ENCODE data around the gene LEO1.
"Not testable (repeated sequence)": the region's sequence is repeated elsewhere in the genome, so short reads cannot be mapped to it uniquely, and the experiment has no call there.

LEO1 gene

DNA sequence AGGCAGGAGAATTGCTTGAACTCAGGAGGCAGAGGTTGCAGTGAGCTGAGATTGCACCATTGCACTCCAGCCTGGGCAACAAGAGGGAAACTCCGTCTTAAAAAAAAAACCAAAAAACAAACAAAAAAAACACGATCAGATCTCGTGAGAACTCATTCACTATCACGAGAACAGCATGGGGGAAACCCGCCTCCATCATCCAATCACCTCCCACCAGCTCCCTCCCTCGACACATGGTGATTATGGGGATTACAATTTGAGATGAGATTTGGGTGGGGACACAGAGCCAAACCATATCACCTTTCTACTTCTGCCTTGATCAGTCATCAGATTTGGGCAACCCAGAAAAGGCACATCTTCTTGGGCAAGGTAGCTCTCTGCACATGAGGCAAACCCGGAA, 31.5 kb upstream of the LEO1 start:
- not testable (repeated sequence) for DNase-seq

DNA sequence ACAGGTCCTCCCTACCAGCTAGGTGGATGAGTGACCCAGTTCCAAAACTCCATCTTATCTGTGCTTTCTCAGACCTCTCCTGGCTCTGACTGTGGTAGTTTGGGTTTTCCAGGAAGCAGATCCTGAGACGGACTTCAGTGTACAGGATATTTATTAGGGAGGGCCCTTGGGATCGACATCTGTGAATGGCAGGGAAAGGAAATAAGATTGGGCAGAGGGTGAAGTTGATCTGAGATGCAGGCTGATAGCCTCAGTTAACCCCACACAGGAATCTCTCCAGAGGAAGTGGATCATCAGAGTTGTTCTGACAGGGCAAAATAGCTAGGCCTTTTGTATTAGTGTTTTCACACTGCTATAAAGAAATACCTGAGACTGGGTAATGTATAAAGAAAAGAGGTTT, 30.8 kb upstream of the LEO1 start:
- DNase-seq = no peak

DNA sequence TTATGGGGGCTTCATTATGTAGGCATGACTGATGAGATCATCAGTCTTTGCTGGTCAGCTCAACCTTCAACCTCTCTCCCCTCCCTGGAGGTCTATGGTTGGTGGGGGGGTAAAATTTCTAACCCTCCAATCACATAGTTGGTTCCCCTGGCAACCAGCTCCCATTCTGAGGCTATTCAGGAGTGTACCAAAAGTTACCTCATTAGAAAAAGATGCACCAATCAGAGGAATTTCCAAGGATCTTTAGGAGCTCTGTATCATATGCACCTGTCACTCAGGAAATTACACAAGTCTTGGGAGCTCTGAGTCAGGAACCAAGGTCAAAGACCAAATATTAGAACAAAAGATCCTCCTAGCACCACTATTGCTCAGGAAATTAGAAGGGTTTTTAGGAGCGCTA, 21.4 kb upstream of the LEO1 start:
- no peak for DNase-seq

GRCh38 chr15:51991141-51991540, 19.6 kb upstream of the LEO1 start:
- no peak for DNase-seq

GRCh38 chr15:51982770-51983103, 11.2 kb upstream of the LEO1 start:
- no peak for DNase-seq

- peak; percentile 60 for DNase-seq
Observed at GRCh38 chr15:51982013-51982769, 10.6 kb upstream of the LEO1 start.

DNA sequence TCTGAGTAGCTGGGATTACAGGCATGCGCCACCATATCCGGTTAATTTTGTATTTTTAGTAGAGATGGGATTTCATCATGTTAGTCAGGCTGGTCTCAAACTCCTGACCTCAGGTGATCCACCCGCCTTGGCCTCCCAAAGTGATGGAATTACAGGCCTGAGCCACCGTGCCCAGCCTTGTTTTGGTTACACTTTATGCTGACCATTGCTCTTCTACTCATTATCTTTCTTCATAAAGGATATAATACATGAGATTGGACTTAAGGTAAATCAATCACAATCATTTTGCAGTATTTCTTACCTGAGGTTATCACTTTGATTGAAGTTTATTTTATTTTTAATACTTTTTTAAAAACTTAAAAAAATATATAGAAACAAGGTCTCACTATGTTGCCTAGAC, 2.2 kb upstream of the LEO1 start:
- DNase-seq = no peak

- no peak for DNase-seq
Observed at GRCh38 chr15:51973220-51973619, 1.6 kb upstream of the LEO1 start.

DNA sequence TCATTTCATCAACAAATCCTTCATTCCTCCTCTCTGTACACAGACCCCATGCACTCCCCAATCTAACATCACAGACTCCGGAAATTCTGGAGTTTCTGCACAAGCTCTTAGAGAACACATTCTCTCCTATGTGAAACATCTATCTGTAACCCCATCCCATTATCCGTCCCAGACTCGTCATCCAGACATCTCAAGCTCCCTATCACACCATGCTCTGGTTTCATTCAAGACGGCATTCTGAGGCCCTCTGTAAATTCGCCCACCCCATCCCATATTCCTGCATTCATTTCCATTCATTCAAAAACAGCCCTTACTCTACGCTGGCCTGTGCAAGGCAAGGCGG, 575 bp downstream of the LEO1 start:
- no peak for DNase-seq

DNA sequence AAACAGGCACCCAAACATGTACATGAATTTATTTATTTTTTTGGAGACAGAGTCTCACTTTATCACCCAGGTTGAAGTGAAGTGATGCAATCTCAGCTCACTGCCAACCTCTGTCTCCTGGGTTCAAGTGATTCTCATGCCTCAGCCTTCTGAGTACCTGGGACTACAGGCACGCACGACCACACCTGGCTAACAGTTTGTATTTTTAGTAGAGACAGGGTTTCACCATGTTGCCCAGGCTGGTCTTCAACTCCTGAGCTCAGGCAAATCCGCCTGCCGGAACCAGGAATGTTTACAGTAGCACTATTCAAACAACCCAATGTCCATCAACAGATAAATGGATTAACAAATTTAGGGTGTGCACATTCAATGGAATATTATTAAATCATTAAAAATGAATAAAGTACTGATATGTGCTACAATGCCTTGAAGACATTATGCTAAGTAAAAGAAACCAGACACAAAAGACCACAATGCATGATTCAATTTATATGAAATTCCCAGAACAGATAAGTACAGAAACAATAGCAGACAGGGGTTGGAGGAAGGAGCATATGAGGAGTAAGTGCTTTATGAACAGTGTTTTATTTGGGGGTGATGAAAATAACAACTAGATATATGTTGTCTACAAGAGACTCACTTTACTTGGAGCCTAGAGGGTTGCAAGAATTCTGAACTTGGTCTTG, 1.3 kb downstream of the LEO1 start:
- no peak for DNase-seq

- DNase-seq = no peak
Observed at GRCh38 chr15:51969728-51970127, 1.9 kb downstream of the LEO1 start.

DNA sequence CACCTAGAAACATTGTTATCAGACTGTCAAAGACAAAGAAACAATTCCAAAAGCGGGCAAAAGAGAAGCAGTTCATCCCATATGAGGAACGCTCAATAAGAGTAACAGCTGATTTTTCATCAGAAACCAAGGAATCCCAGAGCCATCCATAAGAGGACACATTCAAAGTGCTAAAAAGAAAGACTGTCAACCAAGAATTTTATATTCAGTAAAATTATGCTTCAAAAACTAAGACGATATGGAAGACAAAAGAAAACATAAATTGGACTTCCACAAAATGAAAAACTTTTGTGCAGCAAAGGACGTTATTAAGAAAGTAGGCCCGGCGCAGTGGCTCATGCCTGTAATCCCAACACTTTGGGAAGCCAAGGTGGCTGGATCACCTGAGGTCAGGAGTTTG, 4.0 kb downstream of the LEO1 start:
- DNase-seq = no peak

DNA sequence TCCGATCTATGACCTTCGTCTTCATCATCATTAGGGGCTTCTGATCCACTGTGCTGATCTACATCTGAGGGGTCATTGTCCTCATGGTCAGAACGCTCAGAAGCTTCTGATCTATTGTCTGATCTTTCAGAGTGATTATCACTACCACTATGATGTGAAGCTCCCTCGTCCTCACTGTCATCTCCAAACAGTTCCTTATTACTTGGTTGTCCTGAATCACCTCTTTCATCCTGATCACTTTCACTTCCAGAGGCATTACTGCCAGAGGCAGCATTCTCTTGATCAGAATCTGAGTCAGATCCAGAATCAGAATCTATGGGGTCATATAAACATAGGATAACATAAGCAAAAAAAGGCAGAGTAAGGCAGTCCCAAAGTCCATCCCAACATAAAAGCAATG, 5.4 kb downstream of the LEO1 start:
- DNase-seq = no peak

DNA sequence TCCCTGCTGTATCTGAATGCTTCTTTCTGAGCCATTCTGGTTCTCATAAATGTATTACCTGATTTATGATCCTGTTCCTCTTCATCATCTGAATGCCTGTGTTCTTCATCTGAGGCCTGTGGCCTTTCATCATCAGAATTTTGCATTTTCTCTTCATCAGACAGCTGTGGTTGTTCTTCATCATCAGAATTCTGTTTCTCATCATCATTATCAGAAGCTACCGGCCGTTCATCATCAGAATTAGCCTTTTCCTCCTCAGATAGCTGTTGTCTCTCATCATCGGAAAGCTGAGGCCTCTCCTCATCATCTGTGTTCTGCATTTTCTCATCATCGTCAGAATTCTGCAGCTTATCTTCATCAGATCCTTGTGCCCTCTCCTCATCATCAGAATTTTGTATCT, 5.9 kb downstream of the LEO1 start:
- DNase-seq = no peak

DNA sequence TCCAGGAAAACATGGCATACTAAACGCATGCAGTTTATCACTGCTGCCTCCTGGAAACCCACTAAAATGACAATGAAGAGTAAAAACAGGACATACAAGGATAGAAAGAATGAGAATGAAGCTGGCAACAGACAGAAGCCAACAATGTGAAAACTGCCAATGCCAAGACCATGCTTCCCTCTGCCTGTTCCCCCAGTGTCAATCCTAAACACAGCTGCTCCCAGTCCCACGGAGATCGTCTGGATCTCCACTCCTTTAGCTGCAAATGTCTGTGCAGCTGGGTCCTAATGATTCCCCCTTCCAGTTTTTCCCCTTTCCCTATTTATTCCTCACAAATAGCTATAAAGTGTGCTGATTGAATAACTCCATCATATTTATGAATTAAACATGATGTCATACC, 16.1 kb downstream of the LEO1 start:
- no peak for DNase-seq

GRCh38 chr15:51952805-51953204, 18.8 kb downstream of the LEO1 start:
- no peak for DNase-seq

GRCh38 chr15:51947124-51947523, 24.5 kb downstream of the LEO1 start:
- no peak for DNase-seq

- no peak for DNase-seq
Observed at GRCh38 chr15:51939216-51939615, 32.4 kb downstream of the LEO1 start.

DNA sequence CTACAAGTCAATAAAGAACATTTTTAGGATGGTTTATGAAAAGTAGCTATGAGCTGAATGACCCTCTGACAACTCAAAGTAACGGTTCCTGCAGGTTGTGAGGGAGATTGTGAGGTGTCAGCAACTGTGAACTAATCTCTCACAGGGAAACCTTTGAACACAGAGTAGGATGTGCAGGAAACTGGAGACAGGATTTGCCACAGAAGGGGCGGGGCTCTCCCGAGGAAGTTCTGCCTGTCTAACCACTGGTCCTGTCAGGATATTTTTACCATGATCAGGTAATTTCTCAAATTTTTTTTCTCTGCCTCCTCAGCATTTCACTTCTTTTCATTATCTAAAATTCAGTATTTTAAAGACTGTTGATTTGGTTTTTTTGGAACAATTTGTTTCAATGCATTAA, 33.3 kb downstream of the LEO1 start:
- no peak for DNase-seq

DNA sequence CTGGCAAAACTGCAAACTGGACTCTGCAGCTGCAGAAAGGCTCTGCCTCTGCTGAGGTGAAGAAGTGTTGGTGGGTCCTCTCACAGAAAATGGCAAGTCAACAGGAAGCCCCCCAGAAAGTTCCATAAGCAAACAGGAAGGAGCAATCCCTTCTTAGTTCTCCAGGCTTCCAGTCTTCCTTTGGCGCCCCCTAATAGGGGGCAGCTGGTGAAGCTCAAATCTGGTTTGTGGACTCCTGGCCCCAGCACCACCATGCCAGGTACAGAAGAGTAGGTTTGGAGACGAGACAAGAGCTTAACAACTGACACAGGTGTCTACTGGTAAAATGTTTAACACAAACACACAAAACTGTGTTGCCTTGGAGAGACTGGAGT, 35.5 kb downstream of the LEO1 start:
- no peak for DNase-seq

DNA sequence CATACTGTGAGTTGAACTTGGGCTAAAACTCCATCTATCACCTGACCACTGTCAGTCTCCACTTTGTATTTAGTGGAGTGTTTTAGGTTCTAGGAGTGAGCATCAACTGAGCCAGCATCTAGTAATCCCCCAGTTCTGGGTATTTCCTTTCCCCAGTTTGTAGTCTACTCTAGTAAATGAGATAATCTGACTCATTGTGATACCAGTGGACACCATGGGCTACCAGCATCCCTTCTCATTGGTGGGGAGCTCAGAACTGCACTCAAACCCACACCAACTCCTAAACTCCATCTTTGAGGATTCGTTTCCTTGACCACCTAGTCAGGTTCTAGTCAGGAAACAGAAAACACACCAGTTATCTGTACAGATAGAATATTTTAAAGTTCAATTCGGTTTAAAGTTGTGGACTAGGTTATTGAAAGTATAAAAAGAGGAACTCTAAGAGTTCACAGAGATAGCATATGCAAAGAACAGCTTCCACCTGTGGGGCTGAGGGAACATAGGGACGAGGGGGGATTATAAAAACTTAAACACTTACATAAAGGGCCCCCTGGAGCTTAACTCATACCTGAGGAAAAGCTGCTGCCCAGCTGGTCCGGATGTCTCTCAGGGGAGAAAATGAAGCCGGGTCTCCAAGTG, 36.0 kb downstream of the LEO1 start:
- no peak for DNase-seq

DNA sequence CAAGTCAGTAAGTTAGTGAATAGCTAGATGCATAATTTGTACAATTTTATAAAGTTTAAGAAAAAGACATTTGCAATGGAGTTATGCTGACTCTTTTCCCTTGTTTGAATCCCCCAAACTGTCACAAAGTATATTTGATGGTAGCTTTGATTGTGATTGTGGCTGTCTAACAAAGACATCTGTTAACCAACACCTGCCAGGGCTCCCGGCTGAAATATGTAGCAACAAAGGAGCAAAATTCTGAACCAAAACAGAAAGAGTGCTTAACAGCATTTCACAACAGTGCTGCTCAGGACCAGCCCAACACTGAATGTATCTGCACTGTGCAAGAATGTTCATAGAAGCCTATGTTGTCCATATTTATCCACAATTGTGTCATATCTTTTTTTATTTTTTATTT, 39.4 kb downstream of the LEO1 start:
- DNase-seq = no peak

DNA sequence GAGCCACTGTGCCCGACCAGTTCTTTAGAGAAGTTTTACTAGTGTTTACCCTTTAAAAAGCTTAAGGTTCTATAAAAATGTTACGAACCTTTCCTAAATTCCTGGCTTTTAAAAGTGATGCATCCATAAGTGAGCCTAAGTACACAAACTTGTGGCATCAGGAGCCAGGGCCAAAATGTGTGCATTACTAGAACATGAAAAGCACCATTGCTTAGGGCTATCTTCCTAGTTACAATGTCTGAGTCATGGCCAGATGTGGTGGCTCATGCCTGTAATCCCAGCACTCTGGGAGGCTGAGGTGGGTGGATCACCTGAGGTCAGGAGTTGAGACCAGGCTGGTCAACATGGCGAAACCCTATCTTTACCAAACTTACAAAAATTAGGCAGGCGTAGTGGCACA, 39.9 kb downstream of the LEO1 start:
- no peak for DNase-seq

DNA sequence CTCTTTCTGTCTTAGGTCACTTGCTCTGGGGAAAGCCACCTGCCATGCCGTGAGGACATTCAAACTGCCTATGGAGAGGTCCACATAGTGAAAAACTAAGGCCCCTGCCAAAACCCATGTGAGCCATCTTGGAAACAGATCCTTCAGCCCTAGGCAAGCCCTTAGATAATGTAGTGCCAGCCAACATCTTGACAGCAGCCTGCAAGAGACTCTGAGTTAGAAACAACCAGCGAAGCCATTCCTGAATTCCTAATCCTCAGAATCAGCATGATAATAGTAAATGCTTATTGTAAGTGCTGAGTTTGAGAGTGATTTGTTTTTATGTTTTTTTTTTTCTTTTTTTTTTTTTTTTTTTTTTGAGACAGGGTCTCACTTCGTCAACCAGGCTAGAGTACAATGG, 40.6 kb downstream of the LEO1 start:
- no peak for DNase-seq

GRCh38 chr15:51926809-51927208, 44.8 kb downstream of the LEO1 start:
- no peak for DNase-seq

Data from kidney glomerular epithelial cell (primary cell).